Retinal pigment epithelial cell (primary cell): Measurements from ENCODE around the gene CACNA2D3.

Experiments
- DNase-seq: peaks from one replicate; pipeline ENCODE4 v3.0.0-alpha.2; 2010; ENCODE audit warnings: low read depth
- H3K4me3 ChIP-seq: 2 replicates; pipeline ENCODE4 v1.5.1; 2011; ENCODE audit warnings: mild to moderate bottlenecking, low read length, control low read depth, moderate library complexity
- TF ChIP-seq, protein P1 (sequence below): conservative IDR thresholded peaks from 2 replicates; pipeline ENCODE4 v1.5.1; 2011; ENCODE audit warnings: low read depth, low read length, control low read depth, inconsistent platforms

The CACNA2D3 gene

GRCh38 chr3:54168451-54168850 is 46.1 kb downstream of the CACNA2D3 start:
- DNase-seq = no peak
- TF ChIP-seq, protein P1, sequence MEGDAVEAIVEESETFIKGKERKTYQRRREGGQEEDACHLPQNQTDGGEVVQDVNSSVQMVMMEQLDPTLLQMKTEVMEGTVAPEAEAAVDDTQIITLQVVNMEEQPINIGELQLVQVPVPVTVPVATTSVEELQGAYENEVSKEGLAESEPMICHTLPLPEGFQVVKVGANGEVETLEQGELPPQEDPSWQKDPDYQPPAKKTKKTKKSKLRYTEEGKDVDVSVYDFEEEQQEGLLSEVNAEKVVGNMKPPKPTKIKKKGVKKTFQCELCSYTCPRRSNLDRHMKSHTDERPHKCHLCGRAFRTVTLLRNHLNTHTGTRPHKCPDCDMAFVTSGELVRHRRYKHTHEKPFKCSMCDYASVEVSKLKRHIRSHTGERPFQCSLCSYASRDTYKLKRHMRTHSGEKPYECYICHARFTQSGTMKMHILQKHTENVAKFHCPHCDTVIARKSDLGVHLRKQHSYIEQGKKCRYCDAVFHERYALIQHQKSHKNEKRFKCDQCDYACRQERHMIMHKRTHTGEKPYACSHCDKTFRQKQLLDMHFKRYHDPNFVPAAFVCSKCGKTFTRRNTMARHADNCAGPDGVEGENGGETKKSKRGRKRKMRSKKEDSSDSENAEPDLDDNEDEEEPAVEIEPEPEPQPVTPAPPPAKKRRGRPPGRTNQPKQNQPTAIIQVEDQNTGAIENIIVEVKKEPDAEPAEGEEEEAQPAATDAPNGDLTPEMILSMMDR = no peak
- H3K4me3 ChIP-seq = no peak overlapping the region

- no peak overlapping the region for H3K4me3 ChIP-seq
- DNase-seq = no peak
- TF ChIP-seq, protein P1 = no peak
These were observed 47.2 kb downstream of the CACNA2D3 start for GRCh38 chr3:54169524-54169923.

- no peak for DNase-seq
These were observed 49.2 kb downstream of the CACNA2D3 start for GRCh38 chr3:54171509-54171908.

GRCh38 chr3:54171951-54172350 is 49.6 kb downstream of the CACNA2D3 start:
- DNase-seq = no peak
- H3K4me3 ChIP-seq = no peak overlapping the region

More at GRCh38 chr3:54171509-54171908, 49.2 kb downstream of the CACNA2D3 start:
- TF ChIP-seq, protein P1 = no peak
- H3K4me3 ChIP-seq = no peak overlapping the region

DNA sequence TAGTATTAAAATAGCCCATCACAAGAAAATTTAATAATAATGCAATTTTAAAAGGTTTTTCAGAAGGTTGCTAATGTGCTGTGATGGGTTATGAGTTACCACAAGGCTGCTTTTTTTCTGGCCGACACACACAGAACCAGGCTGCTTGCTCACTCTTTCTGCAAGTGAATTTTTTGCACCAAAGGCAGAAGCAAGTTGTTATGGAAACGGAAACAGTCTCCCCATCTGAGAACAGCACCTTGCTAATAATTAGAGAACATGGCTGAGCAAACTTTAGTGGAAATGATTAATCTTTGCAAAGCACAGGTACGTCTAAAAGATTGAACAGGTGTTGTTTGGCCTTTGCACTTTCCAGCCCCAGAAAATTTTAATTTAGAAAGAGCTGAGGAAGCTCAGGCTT is 51.0 kb downstream of the CACNA2D3 start:
- TF ChIP-seq, protein P1 = no peak
- no peak overlapping the region for H3K4me3 ChIP-seq
- DNase-seq = no peak

More at GRCh38 chr3:54171951-54172350, 49.6 kb downstream of the CACNA2D3 start:
- TF ChIP-seq, protein P1 = no peak

- TF ChIP-seq, protein P1 = no peak
- H3K4me3 ChIP-seq = no peak overlapping the region
- DNase-seq = no peak
These were observed 53.8 kb downstream of the CACNA2D3 start for GRCh38 chr3:54176106-54176505.

GRCh38 chr3:54177816-54178215 is 55.5 kb downstream of the CACNA2D3 start:
- DNase-seq = no peak
- TF ChIP-seq, protein P1 = no peak
- no peak overlapping the region for H3K4me3 ChIP-seq
